22Rv1 (cell line): ENCODE results near the gene NLRP5.

Experiments
- ZFX ChIP-seq: fragments of 450-650 bp; IDR thresholded peaks from 2 replicates; pipeline ENCODE4 v1.6.1; 2017; ENCODE audit warnings: antibody characterized with exemption, borderline replicate concordance
- TF ChIP-seq, protein P1 (sequence below): fragments of 450-650 bp; IDR thresholded peaks from 2 replicates; pipeline ENCODE4 v1.5.1; 2017; ENCODE audit warnings: mild to moderate bottlenecking

- TF ChIP-seq, protein P1, sequence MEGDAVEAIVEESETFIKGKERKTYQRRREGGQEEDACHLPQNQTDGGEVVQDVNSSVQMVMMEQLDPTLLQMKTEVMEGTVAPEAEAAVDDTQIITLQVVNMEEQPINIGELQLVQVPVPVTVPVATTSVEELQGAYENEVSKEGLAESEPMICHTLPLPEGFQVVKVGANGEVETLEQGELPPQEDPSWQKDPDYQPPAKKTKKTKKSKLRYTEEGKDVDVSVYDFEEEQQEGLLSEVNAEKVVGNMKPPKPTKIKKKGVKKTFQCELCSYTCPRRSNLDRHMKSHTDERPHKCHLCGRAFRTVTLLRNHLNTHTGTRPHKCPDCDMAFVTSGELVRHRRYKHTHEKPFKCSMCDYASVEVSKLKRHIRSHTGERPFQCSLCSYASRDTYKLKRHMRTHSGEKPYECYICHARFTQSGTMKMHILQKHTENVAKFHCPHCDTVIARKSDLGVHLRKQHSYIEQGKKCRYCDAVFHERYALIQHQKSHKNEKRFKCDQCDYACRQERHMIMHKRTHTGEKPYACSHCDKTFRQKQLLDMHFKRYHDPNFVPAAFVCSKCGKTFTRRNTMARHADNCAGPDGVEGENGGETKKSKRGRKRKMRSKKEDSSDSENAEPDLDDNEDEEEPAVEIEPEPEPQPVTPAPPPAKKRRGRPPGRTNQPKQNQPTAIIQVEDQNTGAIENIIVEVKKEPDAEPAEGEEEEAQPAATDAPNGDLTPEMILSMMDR: no peak
- TF ChIP-seq ZFX: no peak
Measured at GRCh38 chr19:56053596-56053995, 67.0 kb downstream of the NLRP5 start.
